CD1c-positive myeloid dendritic cell (primary cell): ENCODE results near the gene ZNF512B.
"Not testable (repeated sequence)": the region's sequence is repeated elsewhere in the genome, so short reads cannot be mapped to it uniquely, and the experiment has no call there.

Experiments used
- DNase-seq: peaks from one replicate; pipeline ENCODE4 v3.0.0-alpha.2; 2016; ENCODE audit errors: extremely low spot score

The ZNF512B gene

DNA sequence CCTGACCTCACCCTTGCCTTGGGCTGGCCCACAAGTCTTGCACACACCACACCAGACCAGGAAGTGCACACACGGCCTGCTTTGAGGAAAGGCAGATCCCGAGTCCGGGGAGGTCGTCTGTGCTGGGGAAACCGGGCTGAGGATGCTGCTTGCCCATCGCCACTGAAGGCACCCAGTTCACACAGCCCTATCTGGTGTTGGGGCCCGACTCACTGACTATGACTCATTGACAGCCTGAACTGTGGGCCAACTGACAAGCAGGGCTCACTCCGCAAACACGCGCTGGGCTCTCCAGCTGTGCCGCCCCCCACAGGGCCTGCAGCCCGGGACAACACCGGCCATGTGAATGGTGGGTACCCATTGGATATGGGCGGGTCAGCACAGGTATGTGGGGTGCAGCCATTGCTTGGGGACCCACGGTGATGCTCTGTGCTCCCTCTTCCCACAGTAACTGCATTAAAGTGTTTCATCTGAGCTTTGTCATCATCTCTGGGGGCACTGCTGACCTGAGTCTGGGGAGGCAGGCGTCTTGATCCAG lies 8.1 kb upstream of the ZNF512B start:
- DNase-seq, result peak; percentile 75

DNA sequence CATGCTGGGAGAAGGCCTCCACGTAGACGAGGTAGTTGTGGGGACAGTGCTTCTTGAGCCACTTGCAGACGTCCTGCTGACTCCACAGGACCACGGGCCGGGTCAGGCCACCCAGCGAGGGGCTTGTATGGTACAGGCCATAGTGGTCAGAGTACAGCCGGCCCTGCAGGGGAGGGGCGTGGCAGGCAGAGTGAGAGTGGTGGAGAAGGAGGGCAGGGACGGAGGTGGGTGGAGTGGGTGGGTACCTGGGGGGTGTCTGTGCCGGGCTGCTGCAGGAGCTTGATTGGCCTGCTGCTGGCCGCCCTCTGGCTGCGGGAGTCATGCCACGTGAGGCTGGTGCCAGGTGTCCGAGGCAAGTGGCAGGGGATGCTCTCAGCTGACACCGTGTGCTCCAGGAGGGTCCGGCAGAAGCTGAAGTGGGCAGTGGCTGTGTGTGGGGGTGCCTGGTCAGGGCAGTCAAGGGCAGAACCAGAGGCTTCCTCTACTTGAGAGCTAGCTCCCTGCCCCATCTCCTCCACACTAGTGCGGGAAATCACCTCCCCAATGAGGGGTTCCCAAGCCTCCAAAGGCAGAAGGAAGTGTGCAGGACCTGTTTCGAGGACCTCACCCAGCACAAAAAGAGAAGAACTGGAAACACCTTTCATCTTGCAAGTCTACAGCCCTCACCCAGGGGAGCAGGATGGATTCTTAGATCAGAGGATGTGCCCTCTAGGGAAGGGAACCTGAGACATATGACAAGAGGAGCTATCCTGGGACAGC lies 7.4 kb upstream of the ZNF512B start:
- no peak for DNase-seq

DNA sequence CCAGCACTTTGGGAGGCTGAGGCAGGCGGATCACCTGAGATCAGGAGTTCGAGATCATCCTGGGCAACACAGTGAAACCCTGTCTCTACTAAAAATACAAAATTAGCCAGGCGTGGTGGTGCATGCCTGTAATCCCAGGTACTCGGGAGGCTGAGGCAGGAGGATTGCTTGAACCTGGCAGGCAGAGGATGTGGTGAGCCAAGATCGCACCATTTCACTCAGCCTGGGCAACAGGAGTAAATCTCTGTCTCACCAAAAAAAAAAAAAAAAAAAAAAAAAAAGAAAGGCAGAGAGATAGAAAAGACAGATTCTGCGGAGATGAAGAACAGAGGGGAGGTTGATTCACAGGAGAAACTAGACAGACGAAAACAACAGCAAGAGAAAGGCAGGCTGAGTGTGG lies 6.8 kb upstream of the ZNF512B start:
- not testable (repeated sequence) for DNase-seq

DNA sequence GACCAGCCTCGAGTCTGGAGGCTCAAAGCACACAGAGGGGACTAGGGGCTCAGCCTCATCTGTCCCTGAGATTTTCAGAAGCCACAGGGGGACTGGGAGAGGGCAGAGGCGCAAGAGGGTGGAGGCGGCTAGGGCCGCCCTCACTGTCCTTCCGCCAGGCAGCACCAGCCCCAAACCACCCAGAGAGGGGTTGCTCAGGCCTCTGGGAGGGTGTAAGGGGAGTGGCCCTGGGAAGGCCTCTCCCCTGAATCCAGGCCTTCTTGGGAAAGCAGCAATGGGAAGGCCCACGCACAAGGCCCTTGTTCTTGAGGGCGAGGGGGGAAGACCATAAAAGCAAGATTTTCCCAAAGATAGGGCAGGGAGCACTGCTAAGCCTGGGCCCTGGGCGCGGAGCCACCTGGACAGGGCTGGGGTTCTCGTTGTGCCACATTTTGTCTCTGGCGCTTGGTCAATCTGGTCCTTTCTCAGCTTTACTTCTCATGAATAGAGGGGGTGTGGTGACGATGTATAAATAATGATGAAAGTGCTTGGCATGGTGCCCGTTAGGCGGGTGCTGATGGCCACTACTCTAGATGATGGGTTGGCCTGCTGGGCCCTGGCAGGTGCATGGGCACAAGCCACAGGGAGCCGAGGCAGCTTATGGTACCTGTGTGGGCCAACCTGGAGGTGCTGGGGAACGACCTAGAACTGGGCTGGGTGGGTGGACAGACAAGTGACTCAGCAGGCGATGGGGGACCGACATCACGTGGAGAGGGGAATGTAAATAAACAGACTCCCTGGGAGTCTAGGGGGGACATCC lies 4.9 kb upstream of the ZNF512B start:
- DNase-seq, result no peak

DNA sequence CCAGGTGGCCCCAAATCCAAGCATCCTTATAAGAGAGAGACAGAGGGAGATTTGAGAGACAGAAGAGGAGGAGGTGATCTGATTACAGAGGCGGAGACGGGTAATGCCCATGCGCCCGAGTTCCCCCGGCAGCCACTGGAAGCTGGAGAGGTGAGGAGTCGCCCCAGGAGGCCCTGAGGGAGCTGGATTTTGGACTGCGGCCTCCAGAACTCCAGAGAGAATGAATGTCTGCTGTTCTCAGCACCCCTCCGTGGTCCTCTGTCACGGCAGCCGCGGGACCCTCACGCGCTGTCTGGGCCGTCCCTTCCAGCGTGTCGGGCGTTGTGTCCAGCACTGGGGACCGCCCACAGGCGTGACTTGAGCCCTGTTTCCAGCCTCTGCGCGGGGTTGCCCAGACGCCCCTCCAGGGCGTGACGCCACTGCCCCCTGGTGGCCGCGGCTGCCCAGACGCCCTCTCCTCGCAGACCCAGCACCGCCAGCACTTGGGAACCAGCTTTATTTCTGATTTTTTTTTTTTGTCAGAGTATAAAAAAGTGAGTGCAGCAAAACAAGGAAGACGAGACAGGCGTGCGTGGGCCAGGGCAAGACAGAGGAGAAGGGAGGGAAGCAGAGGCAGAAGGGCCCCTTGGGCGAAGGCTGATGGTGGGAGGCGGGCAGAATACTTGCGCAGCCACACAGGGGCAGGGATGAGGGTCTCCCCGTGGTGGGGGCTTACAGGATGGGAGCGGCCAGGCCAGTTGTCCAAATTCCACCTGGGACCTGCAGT lies 4.1 kb upstream of the ZNF512B start:
- peak; percentile 90 for DNase-seq

DNA sequence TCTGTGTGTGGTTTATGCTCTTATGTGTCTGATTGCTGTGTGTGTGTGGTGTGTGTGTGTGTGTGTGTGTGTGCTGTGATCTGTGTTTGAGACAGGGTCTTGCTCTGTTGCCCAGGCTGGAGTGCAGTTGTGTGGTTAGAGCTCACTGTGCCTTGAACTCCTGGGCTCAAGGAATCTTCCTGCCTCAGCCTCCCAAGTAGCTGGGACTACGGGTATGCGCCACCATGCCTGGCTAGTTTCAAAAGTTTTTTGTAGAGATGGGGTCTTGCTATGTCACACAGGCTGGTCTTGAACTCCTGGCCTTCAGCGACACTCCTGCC lies 3.4 kb upstream of the ZNF512B start:
- no peak for DNase-seq

DNA sequence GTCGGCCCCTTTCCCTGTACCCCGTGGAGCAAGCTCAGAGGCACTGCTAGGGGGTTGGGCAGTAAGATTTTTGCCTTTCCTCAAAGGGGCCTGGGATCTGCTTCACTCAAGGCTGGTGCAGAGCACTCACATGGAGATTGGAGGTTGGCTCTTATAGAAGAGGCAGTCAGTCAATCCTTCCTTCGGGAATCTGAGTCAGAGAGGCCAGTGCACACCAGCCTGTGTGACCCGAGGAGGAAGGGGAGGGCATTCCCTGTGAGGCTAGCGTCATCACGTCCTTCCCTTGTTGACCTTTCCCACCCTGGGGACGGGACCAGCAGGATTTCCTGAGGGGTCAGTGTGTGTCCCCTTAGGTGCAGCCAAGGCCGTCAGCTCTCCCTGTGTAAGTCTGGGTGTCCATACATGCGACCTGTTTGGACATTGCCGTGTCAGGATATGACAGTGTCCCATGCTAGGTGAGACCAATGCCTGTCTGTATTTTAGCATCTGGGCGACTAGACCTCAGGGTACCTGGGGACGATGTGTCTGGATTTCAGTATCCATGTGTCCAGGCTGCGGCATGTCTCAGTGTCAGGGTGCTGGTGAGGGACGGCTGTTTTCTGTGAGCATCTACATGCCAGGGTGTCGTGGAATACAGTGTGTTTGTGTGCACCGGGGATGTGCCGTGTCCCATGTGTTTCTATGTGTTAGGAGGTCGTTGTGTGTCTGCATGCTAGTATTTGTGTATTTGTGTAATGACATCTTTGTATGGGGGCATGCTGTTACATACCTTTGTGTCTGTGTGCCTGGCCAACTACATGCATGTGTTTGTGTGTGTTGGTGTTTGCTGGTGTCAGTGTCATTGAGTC lies 2.8 kb upstream of the ZNF512B start:
- DNase-seq, result no peak

DNA sequence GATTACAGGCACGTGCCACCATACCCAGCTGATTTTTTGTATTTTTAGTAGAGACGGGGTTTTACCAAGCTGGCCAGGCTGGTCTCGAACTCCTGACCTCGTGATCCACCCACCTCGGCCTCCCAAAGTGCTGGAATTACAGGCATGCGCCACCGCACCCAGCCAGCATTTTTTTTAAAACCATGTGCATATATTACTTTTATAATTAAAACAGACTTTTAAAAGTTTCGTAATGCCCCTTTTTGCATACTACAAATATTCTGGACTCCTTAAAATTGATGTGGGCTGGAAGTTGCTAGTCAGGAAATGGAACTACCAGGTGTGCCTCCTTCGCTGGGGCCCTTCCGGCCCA lies 2.2 kb upstream of the ZNF512B start:
- not testable (repeated sequence) for DNase-seq

DNA sequence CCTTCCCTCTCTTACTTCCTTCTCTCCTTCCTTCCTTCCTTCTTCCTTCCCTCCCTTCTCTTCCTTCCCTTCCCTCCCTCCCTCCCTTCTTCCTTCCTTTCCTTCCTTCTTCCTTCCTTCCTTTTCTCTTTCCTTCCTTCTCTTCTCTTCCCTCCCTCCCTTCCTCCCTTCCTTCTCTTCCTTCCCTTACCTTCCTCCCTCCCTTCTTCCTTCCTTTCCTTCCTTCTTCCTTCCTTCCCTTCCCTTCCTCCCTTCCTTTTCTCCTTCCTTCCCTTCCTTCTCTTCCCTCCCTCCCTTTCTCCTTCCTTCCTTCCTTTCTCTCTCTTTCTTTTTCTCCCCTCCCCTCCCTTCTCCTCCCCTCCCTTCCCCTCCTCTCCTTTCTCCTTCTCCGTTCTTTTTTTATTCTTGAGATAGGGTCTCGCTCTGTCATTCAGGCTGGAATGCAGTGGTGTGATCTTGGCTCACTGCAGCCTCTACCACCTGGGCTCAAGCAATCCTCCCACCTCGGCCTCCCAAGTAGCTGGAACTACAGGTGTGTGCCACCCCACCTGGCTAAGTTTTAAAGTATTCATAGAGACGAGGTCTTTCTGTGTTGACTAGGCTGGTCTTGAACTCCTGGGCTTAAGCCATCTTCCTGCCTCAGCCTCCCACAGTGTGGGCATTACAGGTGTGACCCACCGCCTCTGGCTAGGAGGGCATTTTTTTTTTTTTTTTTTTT lies 1.1 kb upstream of the ZNF512B start:
- DNase-seq, result no peak

DNA sequence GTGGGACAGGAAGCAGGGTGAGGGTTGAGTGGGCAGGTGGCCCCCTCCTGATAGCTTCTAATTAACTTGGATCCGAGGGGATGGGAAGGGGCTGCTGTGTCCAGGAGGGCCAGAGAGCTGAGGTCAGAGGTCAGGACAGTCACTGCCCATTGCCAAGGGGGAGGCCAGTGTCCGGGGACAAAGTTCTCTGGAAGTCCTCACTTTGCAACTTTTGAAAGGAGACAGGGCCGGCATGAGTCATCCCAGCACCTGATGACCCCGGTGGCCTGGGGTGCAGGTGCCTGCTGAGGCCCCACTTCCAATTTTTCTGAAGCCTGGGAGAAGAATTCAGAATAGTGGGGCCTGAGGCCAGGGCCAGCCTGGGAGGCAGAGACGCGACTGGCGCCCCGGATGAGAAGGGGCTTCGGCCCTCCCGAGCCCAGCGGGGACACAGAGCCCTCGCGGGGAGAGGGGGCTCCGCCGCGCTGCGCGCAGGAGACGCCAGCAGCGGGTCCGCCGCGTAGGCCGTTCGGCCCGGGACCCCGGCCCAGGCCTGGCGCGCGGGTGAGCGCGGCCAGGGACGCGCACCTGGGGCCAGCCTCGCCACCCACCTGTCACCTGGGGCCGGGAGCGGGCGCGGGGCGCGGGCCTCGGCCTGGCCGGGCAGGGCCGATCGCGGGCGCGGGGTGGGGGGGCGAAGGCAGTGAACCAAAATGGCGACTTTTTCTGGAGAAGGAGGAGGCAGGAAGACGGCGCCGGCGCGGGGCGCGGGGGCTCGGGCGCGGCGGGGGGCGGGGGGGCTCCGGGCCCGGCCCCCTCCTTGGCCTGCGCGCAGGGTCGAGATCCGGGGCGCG lies 586 bp downstream of the ZNF512B start:
- DNase-seq, result peak; percentile 38

DNA sequence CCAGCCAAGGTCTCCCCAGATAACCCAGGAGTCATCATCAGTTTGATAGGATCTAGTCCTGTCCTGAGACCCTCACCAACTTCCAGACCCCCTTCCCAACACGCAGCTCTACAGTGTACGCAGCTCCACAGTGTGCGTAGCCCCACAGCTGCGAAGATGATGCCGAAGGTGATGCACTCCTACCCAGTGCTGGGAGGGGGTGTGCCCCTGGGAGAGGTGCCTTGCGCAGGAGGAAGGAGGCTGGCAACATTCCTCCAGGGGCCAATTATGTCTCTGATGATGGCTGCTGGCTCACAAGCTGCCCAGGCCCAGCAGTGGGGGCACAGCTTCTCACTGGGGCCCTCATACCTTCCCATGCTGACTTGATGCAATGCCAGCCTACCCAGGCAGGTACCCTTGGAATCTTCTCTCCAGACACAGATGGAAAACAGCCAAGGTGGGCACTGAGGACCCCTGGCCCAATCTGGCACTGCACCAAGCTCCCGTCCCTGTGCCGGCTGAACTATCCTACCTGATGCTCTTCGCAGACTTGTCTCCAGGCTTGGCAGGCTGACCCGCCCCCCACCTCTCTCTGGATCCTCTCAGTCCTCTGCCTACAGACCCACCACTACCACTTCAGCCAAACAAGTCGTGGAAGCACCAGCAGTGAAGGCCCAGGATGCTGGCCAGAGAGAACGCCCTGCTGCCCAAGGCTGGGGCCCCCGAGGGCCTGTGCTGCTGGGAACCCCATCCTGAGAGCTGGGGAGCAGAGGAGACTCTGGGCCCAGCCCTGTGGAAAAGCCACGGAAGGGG lies 1.4 kb downstream of the ZNF512B start:
- no peak for DNase-seq

DNA sequence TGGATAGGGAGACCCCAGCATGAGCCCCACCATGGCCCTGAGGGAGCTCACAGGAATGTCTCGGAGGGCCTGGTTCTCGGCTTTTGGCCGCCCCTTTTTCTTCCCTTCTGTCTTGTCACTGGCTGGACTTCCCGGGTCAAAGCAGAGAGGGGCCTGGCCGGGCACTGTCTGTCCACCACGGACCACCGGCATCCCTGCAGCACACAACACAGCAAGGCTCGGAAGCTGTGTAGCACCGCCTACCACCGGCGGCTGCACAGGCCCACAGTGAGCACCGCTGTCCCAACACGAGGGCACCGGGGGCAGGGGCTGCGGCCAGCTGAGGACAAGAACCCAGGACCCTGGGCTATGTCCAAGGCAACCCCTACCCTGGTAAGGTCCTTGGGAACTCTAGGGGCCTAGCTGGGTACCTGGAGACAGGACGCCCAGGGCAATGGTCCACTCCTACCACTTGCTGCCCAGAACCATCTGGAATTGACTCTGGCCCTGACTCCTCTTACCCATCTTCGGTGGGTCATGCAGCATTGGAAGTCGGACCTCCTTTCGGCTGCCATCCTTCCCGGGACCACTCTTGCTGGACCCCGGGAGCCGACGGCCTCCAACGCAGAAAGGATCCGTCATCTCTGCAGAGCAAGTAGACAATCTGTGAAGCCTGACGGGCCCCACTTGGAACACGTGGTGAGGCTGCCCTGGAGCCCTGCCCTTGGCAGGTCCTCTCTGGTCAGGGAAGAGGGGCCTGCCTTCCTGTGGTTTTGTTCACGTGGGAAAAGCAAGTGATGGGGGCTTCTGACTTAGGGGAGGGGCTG lies 2.2 kb downstream of the ZNF512B start:
- no peak for DNase-seq

DNA sequence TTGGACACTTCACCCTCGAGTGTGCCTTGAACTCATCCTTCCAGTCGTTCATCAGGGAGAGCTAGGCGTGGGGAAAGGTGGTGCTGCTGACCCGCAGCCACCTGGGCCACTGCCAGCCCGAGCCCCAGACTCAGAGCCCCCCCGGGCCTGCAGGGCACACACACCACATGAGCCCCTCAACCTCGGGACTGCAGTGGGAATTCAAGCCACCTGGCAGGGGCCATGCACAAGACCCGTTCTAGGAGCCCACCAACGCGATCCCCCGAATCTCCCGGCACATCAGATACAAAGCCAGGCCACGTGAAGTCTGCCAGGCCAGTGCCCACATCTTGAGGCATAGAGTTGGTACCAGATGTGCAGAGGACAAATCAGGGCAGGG lies 2.8 kb downstream of the ZNF512B start:
- no peak for DNase-seq

DNA sequence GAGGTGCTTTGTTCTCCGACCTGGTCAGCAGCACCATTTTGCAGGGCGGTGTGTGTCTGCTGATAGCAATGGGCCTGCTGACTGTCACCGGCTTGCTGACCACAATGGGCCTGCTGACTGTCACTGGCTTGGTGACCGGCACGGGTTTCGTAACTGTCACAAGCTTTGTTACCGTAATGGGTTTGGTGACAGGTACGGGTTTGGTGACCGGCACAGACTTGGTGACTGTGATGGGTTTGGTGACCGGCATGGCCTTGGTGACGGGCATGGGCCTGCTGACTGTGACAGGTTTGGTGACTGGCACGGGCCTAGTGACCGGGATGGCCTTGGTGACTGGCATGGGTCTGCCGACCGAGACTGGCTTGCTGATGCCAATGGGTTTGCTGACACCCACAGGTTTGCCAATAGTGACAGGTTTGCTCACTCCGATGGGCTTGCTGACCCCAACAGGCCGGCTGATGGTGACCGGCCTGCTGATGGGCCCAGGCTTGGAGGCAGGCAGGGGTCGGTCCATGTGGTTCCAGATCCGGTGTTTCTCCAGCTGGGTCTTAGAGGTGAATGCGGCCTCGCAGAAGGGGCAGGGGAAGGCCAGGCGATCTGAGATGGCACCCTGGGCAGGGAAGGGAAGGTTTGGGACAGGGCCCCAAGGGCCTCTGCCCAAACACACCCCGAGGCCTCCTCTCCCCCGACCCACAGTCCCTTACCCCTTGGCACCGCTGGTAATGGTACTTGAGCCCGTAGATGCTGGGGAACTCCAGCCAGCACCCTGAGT lies 3.4 kb downstream of the ZNF512B start:
- no peak for DNase-seq

DNA sequence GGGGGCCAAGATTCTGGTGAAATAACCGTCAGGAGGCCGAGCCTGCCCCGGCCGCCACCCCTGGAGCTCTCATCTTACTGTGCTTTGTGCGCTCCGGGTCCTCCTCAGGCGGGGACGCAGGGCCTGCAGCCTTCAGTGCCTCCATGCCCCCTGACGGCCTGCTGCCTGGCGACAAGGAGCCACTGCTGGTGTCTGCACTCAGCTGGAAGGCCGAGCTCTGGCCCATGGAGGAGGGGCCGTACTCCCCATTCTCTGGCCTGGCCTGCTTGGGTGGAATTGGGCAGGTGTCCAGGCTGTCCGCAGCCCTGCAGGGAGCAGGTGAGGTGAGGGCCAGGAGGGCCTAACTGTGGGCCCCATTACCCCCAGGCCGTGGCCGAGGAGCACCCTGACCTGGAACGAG lies 5.3 kb downstream of the ZNF512B start:
- DNase-seq, result no peak

DNA sequence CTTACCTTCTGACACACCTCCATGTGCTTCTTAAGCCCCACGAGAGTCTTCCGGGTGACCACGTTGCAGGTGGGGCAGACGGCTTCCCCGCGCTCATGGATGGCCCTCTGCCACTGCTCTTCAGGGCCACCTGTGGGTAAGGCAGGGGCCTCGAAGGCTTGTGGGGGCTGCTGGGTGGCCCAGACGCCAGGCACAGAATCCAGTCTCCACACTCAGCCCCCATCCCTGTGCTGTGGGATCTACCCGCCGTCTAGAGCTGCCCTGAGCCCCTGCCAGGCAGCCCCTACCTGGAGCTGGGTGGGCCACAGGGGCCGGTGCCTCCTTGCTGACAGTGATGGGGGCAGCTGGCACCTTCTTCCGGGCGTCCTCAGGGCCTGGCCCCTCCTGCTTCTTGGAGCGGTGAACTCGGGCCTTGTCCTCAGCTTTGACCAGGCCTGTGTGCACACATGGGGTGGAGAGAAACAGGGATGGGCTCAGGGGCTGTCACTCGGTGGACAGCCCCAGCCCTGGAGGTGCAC lies 5.9 kb downstream of the ZNF512B start:
- DNase-seq, result no peak

DNA sequence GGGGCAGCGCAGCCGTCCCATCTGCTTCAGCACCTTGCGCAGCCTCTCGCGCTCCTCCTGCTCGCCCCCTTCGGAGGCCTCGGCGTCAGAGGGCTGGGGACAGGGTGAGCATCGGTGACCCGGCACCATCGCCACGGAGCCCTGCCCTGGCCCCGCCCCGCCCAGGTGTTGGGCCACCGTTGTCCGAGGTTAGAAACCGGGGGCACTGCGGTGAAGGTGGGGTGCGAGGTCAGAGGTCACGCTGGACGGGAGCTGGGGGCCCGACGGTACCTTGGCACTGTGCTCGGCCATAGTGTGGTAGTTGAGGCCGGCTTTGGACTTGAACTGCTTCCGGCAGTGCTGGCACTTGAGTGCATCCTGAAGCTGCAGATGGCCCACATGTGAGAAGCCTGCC lies 6.4 kb downstream of the ZNF512B start:
- DNase-seq, result no peak
